ENCODE measurements around the gene CLEC11A.

DNA sequence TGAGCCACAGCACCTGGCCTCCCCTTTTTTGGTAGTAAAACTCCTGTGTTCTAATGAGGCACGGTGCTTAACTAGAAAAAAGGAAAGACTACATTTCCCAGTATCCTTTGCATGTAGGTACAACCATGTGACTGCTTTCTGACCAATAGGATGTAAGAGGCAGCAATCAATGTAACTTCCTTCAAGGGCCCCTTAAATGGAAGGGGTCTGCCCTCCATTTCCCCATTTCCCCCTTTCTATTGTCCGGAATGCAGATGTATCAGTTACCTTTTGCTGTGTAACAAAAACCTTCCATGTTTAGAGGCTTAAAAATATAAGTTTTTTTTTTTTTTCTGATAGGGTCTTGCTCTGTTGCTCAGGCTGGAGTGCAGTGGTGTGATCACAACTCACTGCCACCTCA lies 49.3 kb downstream of the CLEC11A start:
- TF ChIP-seq SIN3A (conservative IDR thresholded peaks at IDR 0.05 in 1 of 2, IDR thresholded peaks at IDR 0.05 in 1 of 2; ENCODE audit: low read depth in 1 of 2, low read length in 2 of 2), result no peak
- TF ChIP-seq, protein P1, sequence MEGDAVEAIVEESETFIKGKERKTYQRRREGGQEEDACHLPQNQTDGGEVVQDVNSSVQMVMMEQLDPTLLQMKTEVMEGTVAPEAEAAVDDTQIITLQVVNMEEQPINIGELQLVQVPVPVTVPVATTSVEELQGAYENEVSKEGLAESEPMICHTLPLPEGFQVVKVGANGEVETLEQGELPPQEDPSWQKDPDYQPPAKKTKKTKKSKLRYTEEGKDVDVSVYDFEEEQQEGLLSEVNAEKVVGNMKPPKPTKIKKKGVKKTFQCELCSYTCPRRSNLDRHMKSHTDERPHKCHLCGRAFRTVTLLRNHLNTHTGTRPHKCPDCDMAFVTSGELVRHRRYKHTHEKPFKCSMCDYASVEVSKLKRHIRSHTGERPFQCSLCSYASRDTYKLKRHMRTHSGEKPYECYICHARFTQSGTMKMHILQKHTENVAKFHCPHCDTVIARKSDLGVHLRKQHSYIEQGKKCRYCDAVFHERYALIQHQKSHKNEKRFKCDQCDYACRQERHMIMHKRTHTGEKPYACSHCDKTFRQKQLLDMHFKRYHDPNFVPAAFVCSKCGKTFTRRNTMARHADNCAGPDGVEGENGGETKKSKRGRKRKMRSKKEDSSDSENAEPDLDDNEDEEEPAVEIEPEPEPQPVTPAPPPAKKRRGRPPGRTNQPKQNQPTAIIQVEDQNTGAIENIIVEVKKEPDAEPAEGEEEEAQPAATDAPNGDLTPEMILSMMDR (IDR thresholded peaks at IDR 0.05; ENCODE audit: control extremely low read depth in 1 of 3, insufficient read depth in 1 of 3, low read depth in 1 of 3, low read length in 3 of 3), result no peak
